ENCODE data around the gene PSMB3. TPM values are rescaled to one million over a fixed set of nuclear protein-coding genes. Genes with fewer than 3 reads are reported as not detected.

The PSMB3 gene
- total RNA-seq: 277 and 284 TPM in 2 replicates

GRCh38 chr17:38752308-38753070 lies at the start of gene PSMB3:
Gene PSMB3, plus strand, starts transcription at chr17:38752741. Its CDS starts 86 bp downstream, at chr17:38752827.
- intact Hi-C loops (cut with micrococcal nuclease): loop anchor here (1.0 to 5.0 kb wide), 7 partner anchors 24 to 700 kb away; partner anchors contain the start of genes CWC25, MED1 and PIP4K2B

- intact Hi-C loops (cut with micrococcal nuclease): loop anchor here (1.0 to 2.0 kb wide), 3 partner anchors 25 to 166 kb away; partner anchors contain the start of gene PSMB3
These were observed 49.4 kb upstream of the PSMB3 start for GRCh38 chr17:38702916-38703741.

DNA sequence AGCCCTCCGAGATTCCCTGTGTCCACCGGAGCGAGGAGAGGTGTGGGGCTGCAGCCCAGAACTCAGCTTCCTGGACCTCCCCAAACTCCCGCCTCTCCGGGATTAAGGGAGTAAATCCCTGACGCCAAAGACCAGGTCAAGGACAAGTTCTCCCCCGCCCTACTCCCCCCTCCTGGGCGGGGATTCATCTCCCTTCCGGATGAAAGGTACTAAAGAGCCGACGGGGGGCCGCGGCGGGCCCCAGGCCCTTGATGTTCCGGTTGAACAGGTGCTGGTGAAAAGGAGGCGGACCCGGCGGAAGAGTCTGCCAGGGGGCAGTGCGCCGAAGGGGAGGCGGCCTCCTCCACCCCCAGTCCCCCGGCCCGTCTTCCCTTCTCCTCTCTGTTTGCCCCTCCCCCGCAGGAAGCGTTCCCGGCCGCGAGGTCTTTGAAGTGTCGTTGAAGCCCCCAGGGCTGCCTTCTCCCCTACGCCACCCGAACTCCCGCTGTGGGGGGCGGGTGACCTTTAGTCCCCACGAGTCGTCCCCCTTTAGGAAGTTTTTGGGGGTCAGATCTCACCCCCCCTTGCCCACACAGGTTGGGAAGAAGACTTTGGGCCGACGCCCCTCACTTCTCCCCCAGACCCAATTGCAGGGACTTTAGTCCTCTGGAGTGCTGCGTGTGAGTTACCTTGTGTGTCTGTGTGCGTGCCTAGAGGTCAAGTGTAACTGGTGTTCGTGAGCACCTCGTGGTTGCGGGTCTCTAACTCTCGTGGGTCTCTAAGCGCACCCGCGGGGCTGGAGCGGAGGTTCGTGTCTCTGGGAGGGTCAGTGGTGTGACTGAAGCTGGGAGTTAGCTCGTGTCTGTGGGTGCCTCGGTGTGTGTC lies 48.6 kb upstream of the PSMB3 start:
- intact Hi-C loops (cut with micrococcal nuclease): loop anchor here (2.0 kb wide), 1 partner anchor 165 kb away; no protein-coding TSS in a partner anchor

DNA sequence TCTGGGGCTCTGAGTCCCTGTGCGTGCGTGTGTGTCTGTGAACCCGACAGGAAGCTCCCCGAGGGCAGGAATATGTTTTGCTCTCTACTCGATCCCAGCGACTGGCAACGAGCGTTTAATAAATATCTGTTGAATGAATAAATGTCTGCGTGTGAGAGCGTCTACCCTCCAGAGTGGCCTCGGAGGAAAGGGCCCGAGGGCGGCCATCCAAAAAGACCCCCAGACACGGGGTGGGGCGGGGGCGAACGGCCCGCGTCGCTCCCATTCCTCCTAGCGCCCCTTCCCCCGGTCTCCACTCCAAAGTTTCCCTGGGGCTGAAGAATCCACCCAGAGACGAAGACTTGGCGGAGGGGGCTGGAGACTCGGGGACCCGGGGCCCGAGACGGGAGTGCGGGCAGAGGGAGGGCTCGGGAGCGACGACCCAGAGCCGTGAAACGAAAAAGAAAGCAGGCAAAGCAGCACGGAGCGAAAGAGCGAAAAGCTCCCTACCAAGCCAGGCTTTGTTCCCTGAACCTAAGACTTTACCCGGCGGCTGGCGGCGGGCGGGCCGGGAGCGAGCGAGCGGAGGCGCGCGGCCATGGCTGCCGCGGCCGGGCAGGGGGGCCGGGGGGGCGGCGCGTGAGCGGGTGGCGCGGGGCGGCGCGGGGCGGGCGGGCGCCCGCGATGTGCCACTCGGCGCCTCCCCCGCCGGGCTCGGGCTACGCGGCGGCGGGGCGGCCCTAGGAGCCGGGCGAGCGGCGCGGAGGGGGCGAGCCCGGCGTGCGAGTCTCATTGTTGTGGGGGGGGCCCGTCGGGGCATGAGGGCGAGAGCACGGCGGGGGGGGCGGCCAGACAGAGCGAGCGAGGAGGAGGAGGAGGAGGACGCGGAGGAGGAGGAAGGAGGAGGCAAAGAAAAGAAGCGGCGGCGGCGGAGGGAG lies 47.7 kb upstream of the PSMB3 start, which contains the start of gene MLLT6:
TSS of gene MLLT6 (plus strand) at position 668 of the 917 bp plus-strand sequence. CDS start 360 bp downstream, outside the sequence.
- intact Hi-C loops (cut with micrococcal nuclease): no loop called here

GRCh38 chr17:38705523-38705802 lies 47.1 kb upstream of the PSMB3 start:
- intact Hi-C loops (cut with micrococcal nuclease): no loop called here

- intact Hi-C loops (cut with micrococcal nuclease): loop anchor here (1.0 kb wide), 1 partner anchor 22 kb away; no protein-coding TSS in a partner anchor
These were observed 46.6 kb upstream of the PSMB3 start for GRCh38 chr17:38705803-38706504.

DNA sequence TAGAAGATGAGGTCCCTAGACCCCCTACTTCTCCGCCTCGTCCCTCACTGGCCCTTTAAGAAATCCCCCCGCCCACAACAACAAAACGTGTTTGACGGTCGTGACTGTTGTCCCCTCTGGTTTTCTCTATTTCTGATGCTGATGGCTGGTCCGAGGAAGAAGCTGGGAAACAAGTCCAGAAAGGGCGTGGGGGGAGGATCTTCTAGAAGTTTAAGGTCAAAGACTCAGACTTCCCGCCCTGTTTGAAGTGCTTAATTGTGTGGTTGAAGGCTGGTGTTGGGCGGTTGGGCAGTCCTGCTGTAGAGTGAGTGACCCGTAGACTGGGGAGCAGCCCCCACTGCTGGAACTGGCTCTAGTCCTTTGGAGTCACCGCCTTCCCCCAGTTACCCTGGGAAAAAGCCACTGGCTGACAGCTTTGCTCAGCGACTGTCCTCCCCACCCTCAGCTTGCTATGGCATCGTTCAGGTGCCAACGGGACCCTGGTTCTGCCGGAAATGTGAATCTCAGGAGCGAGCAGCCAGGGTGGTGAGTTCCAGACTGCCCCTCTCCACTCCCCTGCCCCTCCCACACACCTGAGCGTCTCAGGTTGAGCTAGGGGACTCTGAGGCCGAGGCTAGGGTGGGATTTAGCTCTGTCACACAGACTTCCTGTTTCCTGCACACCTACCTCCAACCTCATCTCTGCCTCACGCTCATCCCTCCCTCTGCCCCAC lies 45.9 kb upstream of the PSMB3 start:
- intact Hi-C loops (cut with micrococcal nuclease): loop anchor here (1.0 kb wide), 1 partner anchor 22 kb away; no protein-coding TSS in a partner anchor

- intact Hi-C loops (cut with micrococcal nuclease): no loop called here
These were observed 44.7 kb upstream of the PSMB3 start for GRCh38 chr17:38707678-38708351.

DNA sequence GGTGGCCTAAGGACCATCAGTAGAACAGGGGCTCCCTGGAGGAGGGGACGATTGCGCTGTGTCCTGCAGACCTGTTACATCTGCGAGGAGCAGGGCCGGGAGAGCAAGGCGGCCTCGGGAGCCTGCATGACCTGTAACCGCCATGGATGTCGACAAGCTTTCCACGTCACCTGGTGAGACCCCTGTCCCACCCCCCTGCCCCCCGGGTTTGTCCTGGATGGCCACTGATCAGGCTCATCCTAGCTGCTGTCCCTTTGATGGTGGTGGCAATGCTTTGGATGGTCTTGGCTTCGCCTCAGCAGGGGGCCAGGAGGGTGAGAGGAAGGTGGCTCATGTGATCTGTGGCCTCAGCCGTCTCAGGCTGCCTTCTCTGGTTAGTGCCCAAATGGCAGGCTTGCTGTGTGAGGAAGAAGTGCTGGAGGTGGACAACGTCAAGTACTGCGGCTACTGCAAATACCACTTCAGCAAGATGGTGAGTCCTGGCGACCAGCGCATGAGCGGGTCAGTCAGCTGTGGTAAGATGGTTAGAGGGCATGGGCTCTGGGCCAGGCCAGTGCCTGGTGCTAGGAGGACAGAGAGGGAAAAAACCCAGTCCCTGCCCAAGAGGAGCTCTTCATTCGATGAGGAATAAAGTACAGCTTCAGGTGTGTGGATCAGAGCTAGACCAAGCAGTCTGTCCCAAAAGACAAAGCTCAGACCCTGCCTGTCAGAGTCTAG lies 43.3 kb upstream of the PSMB3 start:
- intact Hi-C loops (cut with micrococcal nuclease): no loop called here

- intact Hi-C loops (cut with micrococcal nuclease): no loop called here
These were observed 42.5 kb upstream of the PSMB3 start for GRCh38 chr17:38709864-38710603.

DNA sequence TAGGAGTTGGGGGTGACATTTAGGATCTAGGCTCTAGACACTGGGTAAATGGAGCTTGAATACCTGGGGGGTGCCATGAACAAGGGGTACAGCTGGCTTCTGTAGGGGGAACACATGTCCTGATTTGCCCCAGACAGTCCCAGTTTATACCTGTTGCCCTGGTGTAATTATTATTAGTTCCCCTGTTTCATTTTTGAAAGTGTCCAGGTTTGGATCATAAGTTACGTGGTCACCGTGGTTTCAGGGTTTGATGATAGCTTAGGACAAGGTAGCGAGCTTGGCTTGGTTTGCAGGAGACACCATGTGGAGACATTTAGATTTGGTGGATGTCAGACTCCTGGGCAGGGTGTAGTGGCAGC lies 42.0 kb upstream of the PSMB3 start:
- intact Hi-C loops (cut with micrococcal nuclease): no loop called here

- intact Hi-C loops (cut with micrococcal nuclease): no loop called here
These were observed 41.6 kb upstream of the PSMB3 start for GRCh38 chr17:38710985-38711384.

DNA sequence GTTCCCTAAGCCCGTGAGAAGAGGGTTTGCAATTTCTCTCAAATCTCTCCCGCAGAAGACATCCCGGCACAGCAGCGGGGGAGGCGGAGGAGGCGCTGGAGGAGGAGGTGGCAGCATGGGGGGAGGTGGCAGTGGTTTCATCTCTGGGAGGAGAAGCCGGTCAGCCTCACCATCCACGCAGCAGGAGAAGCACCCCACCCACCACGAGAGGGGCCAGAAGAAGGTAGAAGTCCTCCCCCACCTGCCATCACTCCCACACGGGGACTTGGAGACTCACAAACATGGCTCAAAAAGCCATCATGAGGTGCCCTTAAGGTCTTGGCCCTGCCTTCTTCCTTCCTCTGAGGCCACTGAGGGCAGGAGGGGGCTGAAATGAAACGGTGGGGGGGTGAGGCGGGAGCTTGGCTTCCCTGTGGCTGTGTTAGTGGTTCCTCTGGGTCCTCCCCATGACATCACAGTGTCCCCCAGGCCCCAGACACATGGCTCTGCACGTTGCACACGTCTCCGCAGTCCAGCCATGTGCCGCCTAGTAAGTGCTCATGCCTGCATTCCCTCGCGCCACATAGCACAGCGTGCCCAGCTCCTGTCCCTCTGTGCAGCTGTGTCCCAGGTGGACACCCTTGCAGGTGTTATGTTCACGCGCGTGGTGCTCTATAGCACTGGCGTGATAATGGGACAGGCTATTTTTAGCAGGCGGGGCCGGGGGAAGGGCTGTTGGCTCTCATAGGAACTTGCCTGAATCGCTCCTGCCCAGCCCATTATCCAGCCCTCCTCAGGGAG lies 40.6 kb upstream of the PSMB3 start:
- intact Hi-C loops (cut with micrococcal nuclease): no loop called here

GRCh38 chr17:38712593-38712992 lies 39.9 kb upstream of the PSMB3 start:
- intact Hi-C loops (cut with micrococcal nuclease): no loop called here

GRCh38 chr17:38713456-38714075 lies 39.0 kb upstream of the PSMB3 start:
- intact Hi-C loops (cut with micrococcal nuclease): no loop called here

Measured in T-helper 2 cell treated with Interferon-gamma antibody and Interleukin-4, amounts not matched to agents 100 ng/mL and 5 ng/mL, for 36 hours (primary cell).